Body of pancreas (tissue), 4 donors: Measurements from ENCODE around the gene HSPA4L.

Experiments used
- POLR2A ChIP-seq, 3 donors: fragments of 450-650 bp; IDR thresholded peaks; one replicate each; pipeline ENCODE4 v1.6.1; 2016; ENCODE audit warnings: antibody characterized with exemption in 3 of 3, mild to moderate bottlenecking in 2 of 3
- TF ChIP-seq, protein P1 (sequence below), 7 experiments: fragments of 450-650 bp in 4 of 7; fragments of 200-600 bp in 3 of 7; sonication (generic) in 3 of 7; IDR thresholded peaks; one replicate each; pipeline ENCODE4 v1.5.1; 2016 to 2019; ENCODE audit warnings: antibody characterized with exemption in 7 of 7

DNA sequence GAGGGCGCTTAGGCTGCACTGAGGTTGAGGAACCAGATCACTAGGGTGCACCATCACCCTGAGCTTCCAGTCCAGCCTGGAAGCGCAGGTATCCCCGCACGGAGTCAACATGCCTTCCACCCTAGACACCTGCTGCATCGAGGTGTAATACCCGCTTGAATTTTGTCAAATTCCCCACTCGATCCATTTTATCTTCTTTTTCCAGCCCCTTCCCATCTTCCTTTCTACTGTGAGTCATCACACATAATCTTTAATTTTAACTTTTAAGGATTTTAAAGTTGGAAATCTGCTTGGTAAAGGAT, 99.4 kb downstream of the HSPA4L start:
- TF ChIP-seq, protein P1, sequence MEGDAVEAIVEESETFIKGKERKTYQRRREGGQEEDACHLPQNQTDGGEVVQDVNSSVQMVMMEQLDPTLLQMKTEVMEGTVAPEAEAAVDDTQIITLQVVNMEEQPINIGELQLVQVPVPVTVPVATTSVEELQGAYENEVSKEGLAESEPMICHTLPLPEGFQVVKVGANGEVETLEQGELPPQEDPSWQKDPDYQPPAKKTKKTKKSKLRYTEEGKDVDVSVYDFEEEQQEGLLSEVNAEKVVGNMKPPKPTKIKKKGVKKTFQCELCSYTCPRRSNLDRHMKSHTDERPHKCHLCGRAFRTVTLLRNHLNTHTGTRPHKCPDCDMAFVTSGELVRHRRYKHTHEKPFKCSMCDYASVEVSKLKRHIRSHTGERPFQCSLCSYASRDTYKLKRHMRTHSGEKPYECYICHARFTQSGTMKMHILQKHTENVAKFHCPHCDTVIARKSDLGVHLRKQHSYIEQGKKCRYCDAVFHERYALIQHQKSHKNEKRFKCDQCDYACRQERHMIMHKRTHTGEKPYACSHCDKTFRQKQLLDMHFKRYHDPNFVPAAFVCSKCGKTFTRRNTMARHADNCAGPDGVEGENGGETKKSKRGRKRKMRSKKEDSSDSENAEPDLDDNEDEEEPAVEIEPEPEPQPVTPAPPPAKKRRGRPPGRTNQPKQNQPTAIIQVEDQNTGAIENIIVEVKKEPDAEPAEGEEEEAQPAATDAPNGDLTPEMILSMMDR (IDR thresholded peaks at IDR 0.05), result no peak
- no peak for TF ChIP-seq POLR2A (IDR thresholded peaks at IDR 0.05)
